ENCODE data around the gene LMO1.

The LMO1 gene

DNA sequence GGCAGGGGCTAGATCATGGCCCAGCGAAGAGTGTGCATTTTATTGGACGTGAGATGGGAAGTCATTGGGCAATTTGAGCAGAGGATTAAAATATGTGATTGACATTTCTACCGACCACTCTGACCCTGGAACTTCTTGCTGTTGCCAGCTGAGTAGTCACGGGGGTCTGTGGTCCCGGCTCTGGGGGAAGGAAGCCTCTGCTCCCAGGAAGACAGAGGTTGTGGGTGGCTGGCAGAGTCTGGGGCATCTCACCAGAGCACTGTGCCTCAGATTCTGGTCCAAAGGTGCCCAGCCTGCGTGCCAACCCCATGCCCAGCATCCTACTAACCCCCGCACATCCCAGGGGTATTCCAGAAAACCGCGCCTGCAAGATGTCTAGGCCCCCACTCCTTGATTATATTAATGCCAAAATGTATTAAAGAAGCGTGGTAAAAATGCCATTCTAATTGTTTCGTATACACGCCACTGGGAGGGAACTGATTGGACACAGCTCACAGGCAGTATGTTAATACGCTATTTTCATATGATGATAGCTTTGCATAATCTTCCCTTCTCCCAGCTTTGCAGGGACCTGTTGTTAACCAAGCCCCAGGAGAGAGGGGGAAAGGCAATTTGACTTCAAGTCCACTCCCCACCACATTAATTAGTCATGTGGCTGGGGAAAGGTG is 25.3 kb upstream of the LMO1 start:
- DNase-seq (ENCODE audit: low read depth, low spot score), result no peak
- no peak overlapping the region for H3K27ac ChIP-seq

- DNase-seq (ENCODE audit: low read depth, low spot score), result no peak
- no peak overlapping the region for H3K27ac ChIP-seq
Measured at GRCh38 chr11:8288166-8288772, 24.6 kb upstream of the LMO1 start.

DNA sequence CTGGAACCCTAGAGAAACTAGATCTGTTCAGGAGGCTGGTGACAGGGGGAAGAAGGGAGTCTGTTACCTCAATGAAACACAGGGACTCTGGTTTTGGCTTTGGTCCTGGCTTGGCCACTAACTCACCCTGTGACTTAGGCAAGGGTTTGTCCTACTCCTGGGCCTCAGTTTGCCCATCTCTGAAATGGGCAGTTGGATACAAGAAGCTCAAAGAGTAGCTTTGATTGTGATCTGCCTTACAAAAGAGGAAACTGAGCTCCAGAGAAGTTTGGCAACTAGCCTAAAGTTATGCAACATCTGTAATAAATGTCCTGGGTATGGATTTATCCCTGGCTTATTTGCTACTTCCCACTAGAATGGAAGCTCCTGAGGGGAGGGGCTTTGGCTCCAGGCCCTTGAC is 24.0 kb upstream of the LMO1 start:
- H3K27ac ChIP-seq, result no peak overlapping the region
- DNase-seq (ENCODE audit: low read depth, low spot score), result no peak

- no peak for DNase-seq (ENCODE audit: low read depth, low spot score)
- H3K27ac ChIP-seq, result no peak overlapping the region
Measured at GRCh38 chr11:8287297-8287696, 23.6 kb upstream of the LMO1 start.

- no peak overlapping the region for H3K27ac ChIP-seq
- no peak for DNase-seq (ENCODE audit: low read depth, low spot score)
Measured at GRCh38 chr11:8286886-8287285, 23.2 kb upstream of the LMO1 start.

- H3K27ac ChIP-seq, result no peak overlapping the region
- no peak for DNase-seq (ENCODE audit: low read depth, low spot score)
Measured at GRCh38 chr11:8285796-8286195, 22.1 kb upstream of the LMO1 start.

DNA sequence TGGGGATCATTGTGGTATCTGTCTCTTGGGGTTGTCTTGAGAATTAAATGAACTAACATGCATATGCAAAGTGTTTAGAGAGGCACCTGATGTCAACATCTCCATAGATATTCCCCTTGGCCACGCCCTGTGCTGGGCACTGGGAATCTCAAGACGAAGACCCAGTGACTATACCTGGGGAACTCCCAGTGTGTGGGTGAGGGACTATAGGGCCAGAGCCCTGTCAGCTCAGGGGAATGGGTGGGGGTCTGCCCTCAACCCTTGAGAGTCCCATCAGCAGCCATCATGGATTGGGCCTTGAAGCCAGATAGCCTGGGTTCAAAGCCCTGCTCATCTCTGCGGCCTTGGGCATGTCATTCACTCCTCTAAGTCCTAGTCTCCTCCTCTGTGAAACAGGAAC is 21.6 kb upstream of the LMO1 start:
- no peak overlapping the region for H3K27ac ChIP-seq
- DNase-seq (ENCODE audit: low read depth, low spot score), result no peak

DNA sequence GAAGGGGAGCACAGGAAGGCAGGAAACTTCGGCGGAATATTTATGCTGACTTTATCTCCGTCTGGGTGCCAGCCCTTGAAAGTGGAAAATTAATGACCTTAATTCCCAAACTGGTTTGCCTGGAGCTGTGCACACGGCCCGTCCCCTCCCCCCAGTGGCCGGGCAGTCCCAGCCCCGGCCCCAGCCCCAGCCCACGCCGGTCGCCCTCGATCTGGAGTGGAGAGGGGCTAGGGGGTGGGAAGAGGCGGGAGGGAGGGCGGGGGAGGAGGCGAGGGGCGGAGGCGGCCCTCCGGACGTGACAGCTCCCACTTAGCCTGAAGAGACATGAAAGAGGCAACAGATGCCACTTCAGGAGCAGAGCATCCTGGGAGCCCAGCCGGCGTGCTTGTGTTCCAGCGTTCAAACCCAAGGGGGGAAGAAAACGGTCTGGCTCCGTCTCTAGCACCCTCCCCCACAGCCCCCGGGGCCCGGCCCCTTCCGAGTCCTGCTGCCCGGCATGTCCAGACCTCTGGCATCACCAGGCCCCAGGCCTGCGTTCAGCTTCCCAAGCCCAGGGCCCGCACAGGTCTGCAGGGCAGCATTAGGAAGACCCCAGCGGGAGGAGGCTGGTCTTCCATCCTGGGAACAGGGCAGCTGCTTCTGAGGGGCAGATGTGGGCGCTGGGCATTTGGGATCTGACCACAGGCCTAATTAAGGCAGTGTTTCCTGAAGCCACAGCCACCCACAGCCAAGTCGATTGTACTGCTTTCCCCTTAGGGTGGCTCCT is 20.0 kb upstream of the LMO1 start:
- DNase-seq (ENCODE audit: low read depth, low spot score), result no peak
- H3K27ac ChIP-seq, result no peak overlapping the region

DNA sequence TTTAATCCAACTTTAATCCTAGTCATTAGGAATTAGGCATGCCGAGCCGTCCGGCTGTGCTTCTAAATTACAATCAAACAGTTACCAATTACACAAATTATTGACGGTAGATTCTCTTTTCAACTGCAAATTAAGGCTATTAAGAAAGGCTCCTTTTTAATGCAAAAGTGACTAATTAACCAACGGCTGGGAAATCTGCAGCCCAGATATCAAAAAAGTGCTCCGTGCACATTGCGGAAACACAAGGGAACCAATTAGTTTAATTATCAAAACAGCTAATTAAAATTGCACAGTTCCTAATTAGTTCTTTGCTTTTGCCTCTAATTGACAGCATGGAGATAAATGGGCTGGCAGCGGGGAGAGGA is 19.4 kb upstream of the LMO1 start:
- no peak for DNase-seq (ENCODE audit: low read depth, low spot score)
- no peak overlapping the region for H3K27ac ChIP-seq

DNA sequence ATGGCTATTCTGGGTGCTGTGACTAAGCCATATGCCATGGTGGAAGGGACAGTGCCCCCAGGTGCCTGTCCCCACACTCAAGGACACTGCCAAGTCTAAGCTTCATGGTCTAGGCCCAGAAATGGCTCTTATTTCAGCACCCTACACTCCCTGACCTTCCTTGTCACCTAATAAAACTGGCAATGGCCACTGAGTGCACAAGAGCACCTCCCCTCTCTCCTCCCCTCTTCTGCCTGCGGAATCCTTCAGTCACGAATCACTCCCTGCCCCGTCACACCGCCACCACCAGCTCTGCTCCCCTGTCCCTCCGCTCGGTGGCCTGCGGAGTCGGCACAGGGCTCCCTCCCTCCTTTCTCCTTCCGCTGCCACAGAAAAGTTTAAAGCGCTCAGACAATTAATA is 19.0 kb upstream of the LMO1 start:
- no peak overlapping the region for H3K27ac ChIP-seq
- DNase-seq (ENCODE audit: low read depth, low spot score), result no peak

GRCh38 chr11:8281266-8281665 is 17.6 kb upstream of the LMO1 start:
- no peak for DNase-seq (ENCODE audit: low read depth, low spot score)
- no peak overlapping the region for H3K27ac ChIP-seq

- DNase-seq (ENCODE audit: low read depth, low spot score), result no peak
- no peak overlapping the region for H3K27ac ChIP-seq
Measured at GRCh38 chr11:8277691-8278090, 14.0 kb upstream of the LMO1 start.

- H3K27ac ChIP-seq, result no peak overlapping the region
- no peak for DNase-seq (ENCODE audit: low read depth, low spot score)
Measured at GRCh38 chr11:8276528-8276927, 12.8 kb upstream of the LMO1 start.

DNA sequence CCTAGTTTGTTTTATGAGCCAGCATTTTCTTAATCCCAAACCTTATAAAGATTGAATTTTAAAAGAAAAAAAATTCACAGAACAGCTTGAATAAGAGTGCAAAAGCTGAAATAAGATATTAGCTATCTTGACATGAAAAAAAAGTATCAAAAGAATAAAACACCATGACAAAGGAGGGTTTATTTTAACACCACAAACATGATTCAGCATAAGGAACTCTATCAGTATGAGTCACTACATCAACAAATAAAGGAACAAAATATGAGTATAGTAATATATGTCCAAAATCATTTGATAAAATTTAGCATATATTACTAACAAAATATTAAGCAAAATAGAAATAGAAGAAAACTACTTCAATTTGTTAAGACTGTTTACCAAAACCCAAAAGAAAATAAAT is 9.6 kb upstream of the LMO1 start:
- no peak overlapping the region for H3K27ac ChIP-seq
- DNase-seq (ENCODE audit: low read depth, low spot score), result no peak

- no peak for DNase-seq (ENCODE audit: low read depth, low spot score)
- H3K27ac ChIP-seq, result no peak overlapping the region
Measured at GRCh38 chr11:8271106-8271886, 7.6 kb upstream of the LMO1 start.

GRCh38 chr11:8269636-8270035 is 6.0 kb upstream of the LMO1 start:
- H3K27ac ChIP-seq, result no peak overlapping the region
- DNase-seq (ENCODE audit: low read depth, low spot score), result no peak

DNA sequence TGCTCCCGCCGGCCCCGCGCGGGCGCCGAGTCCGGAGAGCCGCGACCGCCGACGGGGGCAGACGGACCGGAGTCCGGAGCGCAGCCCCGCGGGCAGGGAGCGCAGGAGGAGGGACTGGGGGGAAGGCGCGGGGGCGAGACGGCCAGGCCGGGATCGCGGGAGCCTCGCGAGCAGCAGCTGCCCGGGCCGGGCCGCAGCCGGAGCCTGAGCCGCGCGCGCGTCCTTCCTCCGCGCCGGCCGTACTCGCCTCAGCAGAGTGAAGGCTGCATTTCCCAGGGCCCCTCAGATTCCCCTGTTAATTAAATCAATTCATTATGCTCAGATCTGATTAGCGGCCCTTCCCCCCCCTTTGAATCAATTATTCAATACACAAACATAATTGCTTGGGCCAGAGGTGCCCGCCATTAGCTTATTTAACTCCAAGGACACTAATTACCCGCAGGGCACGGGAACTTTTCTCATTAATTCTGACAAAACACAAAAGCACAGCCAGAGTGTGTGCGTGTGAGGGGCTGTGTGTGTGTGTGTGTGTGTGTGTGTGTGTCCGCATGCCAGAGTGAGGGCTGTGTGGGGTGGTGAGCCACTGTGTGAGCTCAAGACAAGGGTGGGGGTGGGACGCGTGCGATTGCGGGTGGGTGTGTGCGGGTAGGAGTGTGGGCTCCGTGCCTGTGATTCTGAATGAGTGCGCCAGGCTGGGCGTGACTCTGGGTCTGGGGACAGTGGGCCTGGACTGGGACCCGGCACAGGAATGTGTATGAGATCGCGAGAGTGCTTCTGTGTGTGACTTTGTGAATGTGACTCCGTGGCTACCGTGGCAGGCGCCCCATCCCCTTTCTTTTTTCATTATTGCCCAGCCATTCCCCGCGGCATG is 5.1 kb upstream of the LMO1 start:
- no peak for DNase-seq (ENCODE audit: low read depth, low spot score)
- no peak overlapping the region for H3K27ac ChIP-seq

- H3K27ac ChIP-seq, result no peak overlapping the region
- DNase-seq (ENCODE audit: low read depth, low spot score), result no peak
Measured at GRCh38 chr11:8267831-8268529, 4.3 kb upstream of the LMO1 start.

GRCh38 chr11:8267280-8267679 is 3.6 kb upstream of the LMO1 start:
- no peak for DNase-seq (ENCODE audit: low read depth, low spot score)
- H3K27ac ChIP-seq, result no peak overlapping the region
